H1 (cell line): ENCODE measurements around the gene UNC5B. TPM values are rescaled to one million over a fixed set of nuclear protein-coding genes. Genes with fewer than 3 reads are reported as not detected.

Experiments used
- CTCF ChIA-PET: fragments of 300-600 bp; sonication (Branson Sonifier 250); formaldehyde crosslinking; loops from one replicate; lab custom pipeline; 2021; ENCODE audit not compliant: partially characterized antibody; lab: Charles Lee
- POLR2A ChIA-PET: fragments of 300-600 bp; sonication (Branson Sonifier 250); formaldehyde crosslinking; loops from one replicate; lab custom pipeline; 2021; ENCODE audit warnings: inconsistent platforms; ENCODE audit not compliant: partially characterized antibody; lab: Charles Lee
- DNase-seq, 2 experiments: peaks; one replicate each; pipeline versions ENCODE4 v3.0.0 to v3.0.0-alpha.2; 2010 to 2022; ENCODE audit warnings: low spot score in 2 of 2, low read depth in 1 of 2, mixed read lengths in 1 of 2
- FAIRE-seq: peaks from 2 replicates; lab custom pipeline; 2011; peaks lifted over from hg19 to GRCh38; lab: Jason Lieb, UNC
- H2AFZ ChIP-seq: 2 replicates; pipeline ENCODE4 v1.8.1; 2012; ENCODE audit warnings: low read length, inconsistent platforms
- H2AK5ac ChIP-seq: 2 replicates; pipeline ENCODE4 v1.6.1; 2013; ENCODE audit warnings: low read depth, low read length
- H2BK120ac ChIP-seq: replicated peaks from 2 replicates; pipeline ENCODE3; 2013; ENCODE audit warnings: low read depth, low read length, inconsistent platforms
- H2BK12ac ChIP-seq: 2 replicates; pipeline ENCODE4 v1.6.1; 2013; ENCODE audit warnings: low read depth, low read length
- H2BK15ac ChIP-seq: 2 replicates; pipeline ENCODE4 v1.6.1; 2013; ENCODE audit warnings: low read length
- H2BK20ac ChIP-seq: 2 replicates; pipeline ENCODE4 v1.6.1; 2013; ENCODE audit warnings: low read length
- H2BK5ac ChIP-seq: 2 replicates; pipeline ENCODE4 v1.6.1; 2013; ENCODE audit warnings: low read depth, low read length
- H3K14ac ChIP-seq: 2 replicates; pipeline ENCODE4 v1.6.1; 2013; ENCODE audit warnings: inconsistent platforms; ENCODE audit not compliant: insufficient read length
- H3K18ac ChIP-seq: 2 replicates; pipeline ENCODE4 v1.6.1; 2013; ENCODE audit warnings: low read length; ENCODE audit errors: extremely low read depth
- H3K23ac ChIP-seq: 2 replicates; pipeline ENCODE4 v1.6.1; 2013; ENCODE audit warnings: inconsistent platforms; ENCODE audit not compliant: insufficient read length
- H3K23me2 ChIP-seq: 2 replicates; pipeline ENCODE4 v1.6.1; 2013; ENCODE audit warnings: low read depth, low read length
- H3K27ac ChIP-seq: 2 replicates; pipeline ENCODE4 v1.6.1; 2011; ENCODE audit warnings: low read depth, low read length, inconsistent platforms
- H3K27me3 ChIP-seq, 4 experiments: replicated peaks in 1 of 4; 1 replicate in 1 of 4; 2 replicates in 3 of 4; pipeline versions ENCODE4 v1.6.1 to v1.8.1; 2011 to 2013; ENCODE audit warnings: low read length in 3 of 4, mild to moderate bottlenecking in 3 of 4, inconsistent platforms in 2 of 4, mixed read lengths in 2 of 4, moderate library complexity in 1 of 4; ENCODE audit not compliant: control insufficient read depth in 3 of 4, insufficient read depth in 3 of 4; ENCODE audit errors: extremely low read depth in 1 of 4
- H3K36me3 ChIP-seq, 4 experiments: 2 replicates each; pipeline versions ENCODE4 v1.6.1 to v1.8.1; 2011 to 2013; ENCODE audit warnings: mild to moderate bottlenecking in 4 of 4, low read length in 3 of 4, moderate library complexity in 2 of 4, control low read depth in 1 of 4, inconsistent platforms in 1 of 4; ENCODE audit not compliant: insufficient read depth in 4 of 4, control insufficient read depth in 2 of 4
- H3K4ac ChIP-seq: replicated peaks from 2 replicates; pipeline ENCODE3; 2013; ENCODE audit warnings: low read length, low read depth, mixed read lengths, inconsistent platforms; ENCODE audit not compliant: insufficient read length
- H3K4me1 ChIP-seq, 4 experiments: replicated peaks in 1 of 4; 1 replicate in 1 of 4; 2 replicates in 3 of 4; pipeline versions ENCODE4 v1.6.1 to v1.8.1; 2011 to 2013; ENCODE audit warnings: low read length in 3 of 4, inconsistent platforms in 2 of 4, mixed read lengths in 1 of 4; ENCODE audit not compliant: insufficient read depth in 4 of 4, control insufficient read depth in 3 of 4
- H3K4me2 ChIP-seq, 2 experiments: 2 replicates each; pipeline versions ENCODE4 v1.6.1 to v1.8.1; 2011 to 2013; ENCODE audit warnings: low read depth in 2 of 2, low read length in 2 of 2, control low read depth in 1 of 2, inconsistent platforms in 1 of 2, mild to moderate bottlenecking in 1 of 2; ENCODE audit not compliant: insufficient read depth in 1 of 2
- H3K4me3 ChIP-seq, 4 experiments: fragments of 200-600, 300-600 bp in 1 of 4; sonication (generic), shearing (Covaris generic), sonication (Bioruptor Twin) in 1 of 4; 2 replicates each; pipeline versions ENCODE4 v1.5.1 to v1.8.1; 2011 to 2016; ENCODE audit warnings: low read length in 4 of 4, low read depth in 3 of 4, control low read depth in 2 of 4, inconsistent platforms in 2 of 4, mild to moderate bottlenecking in 2 of 4, mixed read lengths in 1 of 4, moderate library complexity in 1 of 4; ENCODE audit not compliant: insufficient read depth in 2 of 4; ENCODE audit errors: extremely low read depth in 1 of 4
- H3K56ac ChIP-seq: replicated peaks from 2 replicates; pipeline ENCODE3; 2013; ENCODE audit warnings: low read depth, mild to moderate bottlenecking, mixed read lengths, low read length, inconsistent platforms; ENCODE audit not compliant: insufficient read length
- H3K79me1 ChIP-seq: 2 replicates; pipeline ENCODE4 v1.6.1; 2013; ENCODE audit warnings: low read depth, low read length, control low read depth
- H3K79me2 ChIP-seq, 2 experiments: 2 replicates each; pipeline versions ENCODE4 v1.6.1 to v1.8.1; 2012 to 2013; ENCODE audit warnings: low read length in 2 of 2, mild to moderate bottlenecking in 2 of 2, inconsistent platforms in 1 of 2; ENCODE audit not compliant: insufficient read depth in 2 of 2, control insufficient read depth in 1 of 2
- H3K9ac ChIP-seq, 4 experiments: replicated peaks in 1 of 4; 1 replicate in 1 of 4; 2 replicates in 3 of 4; pipeline versions ENCODE4 v1.6.1 to v1.8.1; 2011 to 2013; ENCODE audit warnings: low read depth in 3 of 4, low read length in 3 of 4, control low read depth in 2 of 4, mild to moderate bottlenecking in 2 of 4, moderate library complexity in 2 of 4, inconsistent platforms in 1 of 4; ENCODE audit errors: extremely low read depth in 1 of 4
- H3K9me3 ChIP-seq, 2 experiments: 2 replicates each; pipeline versions ENCODE4 v1.6.1 to v1.8.1; 2012 to 2013; ENCODE audit warnings: mild to moderate bottlenecking in 2 of 2, moderate library complexity in 2 of 2, control low read depth in 1 of 2, inconsistent platforms in 1 of 2, low read depth in 1 of 2, low read length in 1 of 2, mixed read lengths in 1 of 2; ENCODE audit not compliant: insufficient read depth in 2 of 2
- H4K20me1 ChIP-seq, 2 experiments: replicated peaks in 1 of 2; 2 replicates each; pipeline versions ENCODE3 to v1.8.1; 2011 to 2013; ENCODE audit warnings: inconsistent platforms in 2 of 2, low read length in 2 of 2, mild to moderate bottlenecking in 1 of 2; ENCODE audit not compliant: insufficient read depth in 2 of 2, control insufficient read depth in 1 of 2
- H4K5ac ChIP-seq: 2 replicates; pipeline ENCODE4 v1.6.1; 2013; ENCODE audit warnings: low read length, low read depth, mixed read lengths, inconsistent platforms; ENCODE audit not compliant: insufficient read length
- H4K8ac ChIP-seq: 2 replicates; pipeline ENCODE4 v1.8.0; 2013; ENCODE audit warnings: mild to moderate bottlenecking, moderate library complexity, low read length, inconsistent platforms; ENCODE audit not compliant: insufficient read depth; ENCODE audit errors: extremely low read depth
- H4K91ac ChIP-seq: replicated peaks from 2 replicates; pipeline ENCODE3; 2013; ENCODE audit warnings: low read length, mixed read lengths, inconsistent platforms; ENCODE audit not compliant: insufficient read length
- CEBPB ChIP-seq: IDR thresholded peaks from 2 replicates; pipeline ENCODE4 v1.6.1; 2012; ENCODE audit warnings: low read depth, low read length
- CHD1 ChIP-seq: IDR thresholded peaks from 2 replicates; pipeline ENCODE4 v1.6.1; 2012; ENCODE audit warnings: low read depth, low read length, improper control_type of control experiment
- CREB1 ChIP-seq: IDR thresholded peaks from 2 replicates; pipeline ENCODE4 v1.6.1; 2012; ENCODE audit warnings: inconsistent platforms
- E2F6 ChIP-seq: IDR thresholded peaks from 2 replicates; pipeline ENCODE4 v1.6.1; 2012; ENCODE audit warnings: inconsistent platforms
- EZH2 ChIP-seq: fragments of 200-600 bp; sonication (generic); IDR thresholded peaks from 2 replicates; pipeline ENCODE4 v1.7.1; 2012; ENCODE audit warnings: low read depth, mild to moderate bottlenecking, moderate library complexity, low read length, inconsistent platforms; ENCODE audit not compliant: severe bottlenecking
- JUN ChIP-seq: IDR thresholded peaks from 2 replicates; pipeline ENCODE4 v1.6.1; 2011; ENCODE audit warnings: low read depth, mild to moderate bottlenecking, improper control_type of control experiment, low read length
- JUND ChIP-seq: IDR thresholded peaks from 2 replicates; pipeline ENCODE4 v1.6.1; 2011; ENCODE audit warnings: mild to moderate bottlenecking, improper control_type of control experiment, low read length
- KDM1A ChIP-seq: fragments of 200-600, 300-600 bp; sonication (generic); IDR thresholded peaks from 2 replicates; pipeline ENCODE4 v1.7.1; 2016; ENCODE audit warnings: mild to moderate bottlenecking, low read length, borderline replicate concordance
- PHF8 ChIP-seq: fragments of 200-600 bp; sonication (generic); conservative IDR thresholded peaks from 2 replicates; pipeline ENCODE4 v1.7.1; 2012; ENCODE audit warnings: low read depth, mild to moderate bottlenecking, inconsistent platforms, low read length, moderate library complexity
- POLR2AphosphoS5 ChIP-seq: IDR thresholded peaks from 2 replicates; pipeline ENCODE4 v1.6.1; 2011; ENCODE audit warnings: low read depth, low read length
- RXRA ChIP-seq: IDR thresholded peaks from 2 replicates; pipeline ENCODE4 v1.6.1; 2011; ENCODE audit warnings: low read depth, mild to moderate bottlenecking, low read length, moderate library complexity; ENCODE audit not compliant: insufficient read depth
- SRF ChIP-seq: IDR thresholded peaks from 2 replicates; pipeline ENCODE4 v1.6.1; 2011; ENCODE audit warnings: mild to moderate bottlenecking, low read depth, low read length, moderate library complexity
- SUZ12 ChIP-seq: fragments of 200-600 bp; sonication (generic); IDR thresholded peaks from 2 replicates; pipeline ENCODE4 v1.6.1; 2012; ENCODE audit warnings: mild to moderate bottlenecking, inconsistent platforms, low read length, moderate library complexity, mixed read lengths
- WGBS, 2 experiments: shearing (Covaris generic) in 1 of 2; methylation state at CpG; one replicate each; pipeline versions ENCODE4 v1.1.6 to v1.1.7; 2013 to 2015; ENCODE audit warnings: low lambda C conversion rate in 2 of 2, mixed read lengths in 2 of 2, inconsistent platforms in 1 of 2, low coverage in 1 of 2, missing lambda C conversion rate in 1 of 2; ENCODE audit not compliant: insufficient replicate concordance in 2 of 2, insufficient coverage in 1 of 2, insufficient read length in 1 of 2; ENCODE audit errors: extremely low coverage in 1 of 2, missing lambda C conversion rate in 1 of 2; 5-methylcytosine and 5-hydroxymethylcytosine counted together
- polyA plus RNA-seq, 7 experiments: library from polyadenylated mRNA; depleted of rRNA in 3 of 7; stranded (reverse) in 5 of 7; unstranded in 2 of 7; fragments of >200 nt in 5 of 7; fragments of 200-250 nt in 2 of 7; gene quantifications; 1 replicate in 5 of 7; 2 replicates in 1 of 7; 4 replicates in 1 of 7; pipeline versions ENCODE4 v1.2.1 to v1.2.3, GENCODE V29; 2011 to 2013; ENCODE audit warnings: missing spikeins in 2 of 7, mixed read lengths in 2 of 7
- total RNA-seq: library from RNA; stranded (reverse); fragmentation: NEBNext Ultra II Directional; extraction: Animal tissue kit (Norgen Biotek cat#: 25700); gene quantifications from 2 replicates; pipeline ENCODE4 v1.2.1, GENCODE V29; 2021

Gene UNC5B
- total and polyA plus RNA-seq, 2 of the 8 experiments (the other 6 are each of a cell fraction or from before 2014, with no cell fraction given) = 27.9 to 31.8 TPM

- Histone ChIP-seq H2BK12ac (no peak overlapping the region), H4K8ac (no peak overlapping the region), H3K27ac (no peak overlapping the region), H4K20me1 (peaks cover 8 to 18% of the 10 kb centered on the region in 2 experiments), H3K14ac (no peak overlapping the region), H2AK5ac (no peak overlapping the region), H3K27me3 (0 out of 7 replicates have a peak, but pooled peaks cover 0 to 2% (median 0%) of the 10 kb centered on the region in 4 experiments), H3K4me2 (no peak overlapping the region), H2AFZ (no peak overlapping the region), H3K9ac (no peak overlapping the region; a peak in 1 of 7 replicates), H3K4ac (no peak overlapping the region), H3K4me3 (no peak overlapping the region), H3K36me3 (no peaks in the 10 kb centered on the region), H4K5ac (no peak overlapping the region), H3K23me2 (no peaks in the 10 kb centered on the region), H2BK15ac (no peak overlapping the region), H3K23ac (no peak overlapping the region), H3K56ac (no peak overlapping the region), H4K91ac (no peak overlapping the region), H3K79me2 (peaks cover 0 to 16% of the 10 kb centered on the region in 2 experiments; a peak in 1 of 4 replicates), H2BK5ac (no peak overlapping the region), H2BK120ac (no peak overlapping the region), H3K18ac (no peak overlapping the region; the same call in 1 of the 2 replicates), H3K4me1 (peaks cover 7 to 21% (median 15%) of the 10 kb centered on the region in 4 experiments), H2BK20ac (no peak overlapping the region), H3K79me1 (peaks cover 11% of the 10 kb centered on the region), H3K9me3 (no peaks in the 10 kb centered on the region)
- ChIA-PET POLR2A (interaction anchor here (0.9 to 1.4 kb wide), 2 partner anchors 15 to 19 kb away, joined by 3 read pairs; no protein-coding TSS in a partner anchor), CTCF (interaction anchor here (1.0 to 7.2 kb wide), 4 partner anchors 10 to 330 kb away, joined by 3 to 58 read pairs (median 4); no protein-coding TSS in a partner anchor)
- DNase-seq (no peak), FAIRE-seq (no peak)
- 82% methylated on average over 3 of the region's 3 CpGs; no CpG with 5 or more reads in 1 of the 2 experiments for WGBS, 2 experiments
- no peak for TF ChIP-seq EZH2
- TF ChIP-seq CEBPB = no peak
- no peak for TF ChIP-seq JUN
- TF ChIP-seq SRF = no peak
- no peak for TF ChIP-seq KDM1A
- TF ChIP-seq RXRA = no peak
- no peak for TF ChIP-seq CREB1
- no peak for TF ChIP-seq E2F6
- TF ChIP-seq PHF8 = no peak
- TF ChIP-seq JUND = no peak
- TF ChIP-seq CHD1 = no peak
- TF ChIP-seq SUZ12 = no peak
- TF ChIP-seq POLR2AphosphoS5 = no peak
These were observed 21.1 kb downstream of the UNC5B start for GRCh38 chr10:71233482-71233892.
